ENCODE data around the gene AHRR. TPM values are rescaled to one million over a fixed set of nuclear protein-coding genes. Genes with fewer than 3 reads are reported as not detected.

The AHRR gene
- total RNA-seq, 1 donor from 2014 or later, result not detected

DNA sequence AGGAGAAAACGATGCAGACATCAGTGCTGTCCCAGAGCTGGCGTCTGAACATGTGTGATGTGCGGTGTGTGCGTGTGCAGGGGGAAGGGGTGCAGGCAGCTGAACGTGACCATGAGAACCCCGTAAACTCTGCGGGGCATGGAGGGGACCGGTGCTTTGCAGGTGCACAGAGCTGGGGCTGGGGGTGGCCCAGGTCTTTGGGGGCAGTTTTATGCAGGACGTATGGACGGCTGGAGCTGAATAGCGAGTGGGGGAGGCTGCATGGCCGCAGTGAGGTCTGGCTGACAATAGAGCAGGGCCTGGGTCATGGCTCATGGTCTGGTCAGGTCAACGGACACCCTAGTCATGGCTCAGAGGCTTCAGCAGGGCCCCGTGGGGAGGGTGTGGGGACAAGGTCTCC, 118.1 kb downstream of the AHRR start:
- TF ChIP-seq, protein P1, sequence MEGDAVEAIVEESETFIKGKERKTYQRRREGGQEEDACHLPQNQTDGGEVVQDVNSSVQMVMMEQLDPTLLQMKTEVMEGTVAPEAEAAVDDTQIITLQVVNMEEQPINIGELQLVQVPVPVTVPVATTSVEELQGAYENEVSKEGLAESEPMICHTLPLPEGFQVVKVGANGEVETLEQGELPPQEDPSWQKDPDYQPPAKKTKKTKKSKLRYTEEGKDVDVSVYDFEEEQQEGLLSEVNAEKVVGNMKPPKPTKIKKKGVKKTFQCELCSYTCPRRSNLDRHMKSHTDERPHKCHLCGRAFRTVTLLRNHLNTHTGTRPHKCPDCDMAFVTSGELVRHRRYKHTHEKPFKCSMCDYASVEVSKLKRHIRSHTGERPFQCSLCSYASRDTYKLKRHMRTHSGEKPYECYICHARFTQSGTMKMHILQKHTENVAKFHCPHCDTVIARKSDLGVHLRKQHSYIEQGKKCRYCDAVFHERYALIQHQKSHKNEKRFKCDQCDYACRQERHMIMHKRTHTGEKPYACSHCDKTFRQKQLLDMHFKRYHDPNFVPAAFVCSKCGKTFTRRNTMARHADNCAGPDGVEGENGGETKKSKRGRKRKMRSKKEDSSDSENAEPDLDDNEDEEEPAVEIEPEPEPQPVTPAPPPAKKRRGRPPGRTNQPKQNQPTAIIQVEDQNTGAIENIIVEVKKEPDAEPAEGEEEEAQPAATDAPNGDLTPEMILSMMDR (IDR thresholded peaks at IDR 0.05), result no peak
- Histone ChIP-seq H3K27me3 (no peaks in the 10 kb centered on the region), H3K4me1 (peaks cover 12% of the 10 kb centered on the region in 2 donors), H3K27ac (no peak overlapping the region), H3K4me3 (no peak overlapping the region), H3K9me3 (no peaks in the 10 kb centered on the region), H3K36me3 (no peaks in the 10 kb centered on the region)
- peak in 1 of 2 donors; percentile 57 for DNase-seq (ENCODE audit: low spot score in 2 of 2)
- intact Hi-C loops (cut with DNase I), result loop anchor here (5.0 to 10.0 kb wide), 3 partner anchors 165 to 222 kb away; partner anchors contain the start of genes CCDC127, CEP72, PDCD6 and SDHA

DNA sequence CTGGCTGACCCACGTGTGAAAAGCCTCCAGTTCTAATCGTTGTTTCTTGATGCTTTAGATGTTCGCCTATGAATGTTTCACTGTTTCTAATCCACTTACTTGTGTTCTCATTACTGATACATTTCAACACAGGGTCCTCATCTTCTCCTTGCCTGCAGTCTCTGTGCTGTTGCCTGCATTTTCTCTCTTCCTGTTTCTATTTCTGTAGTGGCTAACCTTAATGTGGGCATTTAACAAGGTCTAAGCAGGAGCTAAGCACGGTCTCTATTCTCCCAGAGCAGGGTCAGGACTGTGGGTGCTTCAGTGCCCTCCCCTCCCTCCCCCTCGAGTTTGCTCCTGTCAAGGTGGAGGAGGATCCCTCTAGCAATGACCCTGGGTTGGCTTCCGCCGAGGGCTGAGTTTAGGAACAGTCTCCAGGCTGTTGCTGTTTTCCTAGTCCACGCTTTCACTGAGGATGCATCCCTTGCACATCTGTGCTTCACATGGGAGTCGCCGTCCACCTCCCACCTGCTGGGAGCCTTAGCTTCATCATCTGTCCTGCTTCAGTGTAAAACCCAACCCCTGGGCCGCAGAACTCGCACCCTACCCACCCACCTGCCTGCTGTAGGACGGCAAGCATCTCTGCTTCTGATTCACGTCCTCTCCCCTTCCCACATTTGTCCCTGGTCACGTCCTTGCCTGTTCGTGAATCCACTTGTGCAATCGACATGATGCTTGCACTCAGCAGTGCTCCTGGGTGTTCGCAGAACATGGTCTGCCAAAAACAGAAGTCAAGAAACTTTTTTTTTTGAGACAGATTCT, 119.1 kb downstream of the AHRR start:
- no peak overlapping the region for H3K27ac ChIP-seq
- DNase-seq (ENCODE audit: low spot score in 2 of 2), result peak in 1 of 2 donors; percentile 58
- no peak overlapping the region for H3K4me3 ChIP-seq
- TF ChIP-seq, protein P1 (IDR thresholded peaks at IDR 0.05), result no peak
- H3K27me3 ChIP-seq, result no peaks in the 10 kb centered on the region
- peaks cover 12% of the 10 kb centered on the region in 2 donors for H3K4me1 ChIP-seq
- intact Hi-C loops (cut with DNase I), result loop anchor here (5.0 to 10.0 kb wide), 3 partner anchors 166 to 223 kb away; partner anchors contain the start of genes CCDC127, CEP72, PDCD6 and SDHA
- H3K36me3 ChIP-seq, result no peaks in the 10 kb centered on the region
- no peaks in the 10 kb centered on the region for H3K9me3 ChIP-seq

DNA sequence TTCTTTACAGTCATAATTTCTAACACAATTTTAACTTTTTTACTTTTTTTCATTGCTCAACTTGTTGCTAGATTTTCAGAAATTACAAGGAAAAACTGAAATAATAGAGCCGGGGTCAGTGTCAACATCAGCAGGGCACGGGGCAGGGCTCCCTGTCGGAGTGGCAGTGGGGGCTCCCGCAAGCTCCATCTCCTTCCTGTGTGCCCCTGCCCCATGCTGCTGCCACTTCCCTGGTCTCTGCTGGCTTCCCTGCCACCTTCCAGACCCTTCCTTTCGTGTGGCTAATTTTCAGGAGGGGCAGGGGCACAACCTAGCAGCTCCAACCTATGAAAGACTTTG, 120.5 kb downstream of the AHRR start:
- Histone ChIP-seq H3K27me3 (no peaks in the 10 kb centered on the region), H3K9me3 (no peaks in the 10 kb centered on the region), H3K27ac (no peak overlapping the region), H3K36me3 (peaks cover 5 to 11% of the 10 kb centered on the region in 2 donors), H3K4me1 (peaks cover 12% of the 10 kb centered on the region in 2 donors), H3K4me3 (peak overlapping the region; percentile 71 to 92)
- TF ChIP-seq, protein P1 (IDR thresholded peaks at IDR 0.05), result no peak
- intact Hi-C loops (cut with DNase I), result loop anchor here (1.0 to 10.0 kb wide), 4 partner anchors 31 to 225 kb away; partner anchors contain the start of genes CCDC127, CEP72, PDCD6 and SDHA
- DNase-seq (ENCODE audit: low spot score in 2 of 2), result no peak

DNA sequence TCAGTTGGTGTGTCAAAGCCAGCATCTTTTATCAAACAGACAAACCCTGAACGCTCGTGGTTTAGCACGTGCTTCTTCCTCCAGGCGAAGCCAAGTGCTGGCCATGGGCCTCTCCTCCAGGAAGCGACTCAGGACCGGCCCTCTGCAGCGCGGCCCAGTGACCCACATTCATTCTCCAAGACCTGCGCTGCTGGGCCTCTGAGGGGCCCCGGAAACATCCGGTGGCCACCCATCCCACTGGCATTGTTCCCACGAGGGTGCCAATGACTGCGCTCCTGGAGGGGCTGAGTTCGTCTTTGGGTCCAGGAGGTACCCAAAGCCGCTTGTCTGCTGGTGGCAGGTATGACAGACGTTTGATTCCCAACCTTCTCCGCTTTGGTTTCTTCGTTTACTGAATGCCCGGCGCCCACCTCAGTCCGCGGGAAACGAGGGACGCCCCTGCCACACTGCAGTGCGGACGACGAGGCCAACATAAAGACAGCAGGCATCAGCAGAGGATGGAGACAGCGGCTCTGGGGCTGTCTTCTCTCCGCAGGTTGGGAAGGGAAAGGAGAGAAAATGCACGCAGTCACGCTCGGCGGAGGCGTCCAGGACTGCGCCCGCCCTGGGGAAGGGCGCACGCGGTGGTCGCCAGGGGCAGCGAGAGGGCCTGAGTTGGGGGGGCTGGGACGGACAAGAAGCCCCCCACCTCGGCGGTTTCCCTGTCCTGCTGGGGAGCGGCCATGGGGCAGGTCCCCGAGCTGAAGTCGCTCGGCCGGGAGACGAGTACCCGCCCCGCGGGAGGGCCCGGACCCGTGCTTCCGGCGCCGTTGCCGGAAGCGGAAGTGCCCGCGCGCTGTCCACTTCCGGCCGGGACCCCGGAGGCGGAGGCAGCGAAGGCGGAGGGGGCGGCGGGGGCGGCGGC, 121.1 kb downstream of the AHRR start, which contains the start of gene EXOC3:
Gene EXOC3 (plus strand): TSS at position 842 of the 904 bp plus-strand sequence. CDS start 3,030 bp downstream, outside the sequence.
- no peaks in the 10 kb centered on the region for H3K27me3 ChIP-seq
- DNase-seq (ENCODE audit: low spot score in 2 of 2), result peak in 1 of 2 donors; percentile 82
- H3K27ac ChIP-seq, result peak within 1 kb of the TSS; percentile 76
- H3K9me3 ChIP-seq, result no peaks in the 10 kb centered on the region
- intact Hi-C loops (cut with DNase I), result loop anchor here (1.0 to 10.0 kb wide), 4 partner anchors 31 to 225 kb away; partner anchors contain the start of genes CCDC127, CEP72, PDCD6 and SDHA
- peak within 1 kb of the TSS; percentile 71 to 92 for H3K4me3 ChIP-seq
- peaks cover 12% of the 10 kb centered on the region in 2 donors for H3K4me1 ChIP-seq
- TF ChIP-seq, protein P1 (IDR thresholded peaks at IDR 0.05), result no peak
- H3K36me3 ChIP-seq, result peaks cover 11 to 17% of the 10 kb centered on the region in 2 donors

Data from ascending aorta (tissue), 2 donors.